Esophagus muscularis mucosa (tissue), 4 donors: ENCODE data around the gene MSI2. TPM values are rescaled to one million over a fixed set of nuclear protein-coding genes. Genes with fewer than 3 reads are reported as not detected.
A peak's percentile ranks its signal among the peaks of the same experiment; 100 is the strongest.

ENCODE experiments used
- DNase-seq: peaks from one replicate; pipeline ENCODE4 v3.0.0-alpha.2; 2017; ENCODE audit errors: extremely low spot score
- H3K27ac ChIP-seq, 4 donors: fragments of 200-600 bp; sonication (generic); replicated peaks in 1 of 4; 1 replicate in 3 of 4; 2 replicates in 1 of 4; pipeline ENCODE4 v1.5.1; 2016 to 2019; ENCODE audit warnings: mild to moderate bottlenecking in 1 of 4
- H3K27me3 ChIP-seq, 4 donors: fragments of 200-600 bp; sonication (generic); one replicate each; pipeline versions ENCODE4 v1.5.1 to v1.6.0; 2016 to 2019
- H3K36me3 ChIP-seq, 4 donors: fragments of 200-600 bp; sonication (generic); one replicate each; pipeline ENCODE4 v1.5.1; 2016 to 2019
- H3K4me1 ChIP-seq, 4 donors: fragments of 200-600 bp; sonication (generic); one replicate each; pipeline ENCODE4 v1.5.1; 2016 to 2019
- H3K4me3 ChIP-seq, 4 donors: fragments of 200-600 bp; sonication (generic); 1 replicate in 2 of 4; 2 replicates in 2 of 4; pipeline ENCODE4 v1.5.1; 2016 to 2019; ENCODE audit warnings: mild to moderate bottlenecking in 4 of 4, moderate library complexity in 1 of 4
- H3K9me3 ChIP-seq, 4 donors: fragments of 200-600 bp; sonication (generic); 1 replicate in 3 of 4; 2 replicates in 1 of 4; pipeline ENCODE4 v1.5.1; 2016 to 2019
- CTCF ChIP-seq, 3 experiments: fragments of 200-600 bp in 2 of 3; fragments of 450-650 bp in 1 of 3; sonication (generic) in 2 of 3; IDR thresholded peaks; one replicate each; pipeline ENCODE4 v1.5.1; 2017 to 2019; ENCODE audit warnings: antibody characterized with exemption in 3 of 3, mild to moderate bottlenecking in 2 of 3, moderate library complexity in 1 of 3
- EP300 ChIP-seq: sonication (generic); formaldehyde crosslinking; IDR thresholded peaks from one replicate; pipeline ENCODE4 v1.6.1; 2017; ENCODE audit warnings: antibody characterized with exemption
- POLR2A ChIP-seq: fragments of 450-650 bp; IDR thresholded peaks from one replicate; pipeline ENCODE4 v1.6.1; 2017; ENCODE audit warnings: antibody characterized with exemption, moderate library complexity, mild to moderate bottlenecking, low read depth
- POLR2AphosphoS5 ChIP-seq, 2 donors: sonication (generic); formaldehyde crosslinking; IDR thresholded peaks; one replicate each; pipeline ENCODE4 v1.6.1; 2017; ENCODE audit warnings: antibody characterized with exemption in 2 of 2
- WGBS: methylation state at CpG from one replicate; pipeline ENCODE4 v1.1.5; 2018; 5-methylcytosine and 5-hydroxymethylcytosine counted together
- intact Hi-C: fragments of 100-400 bp; cut with DNase I; formaldehyde crosslinking; loops from one replicate; pipeline ENCODE4 v1.15.1; 2023
- total RNA-seq, 4 donors: library from RNA; depleted of rRNA; stranded (reverse); fragments of >200 nt; gene quantifications; one replicate each; pipeline versions ENCODE4 v1.1.0 to v1.2.1, GENCODE V29; 2016

Gene MSI2
- total RNA-seq, 4 donors from 2014 or later, result 28.8 to 39.0 (median 29.6) TPM

- no peak overlapping the region for H3K27ac ChIP-seq
- TF ChIP-seq EP300 (no peak), POLR2A (no peak), CTCF (IDR thresholded peaks at IDR 0.05) (no peak), POLR2AphosphoS5 (IDR thresholded peaks at IDR 0.05) (no peak)
- no peak for DNase-seq
Observed at GRCh38 chr17:57527221-57528057, 271.1 kb downstream of the MSI2 start.

GRCh38 chr17:57528058-57528451 is 271.7 kb downstream of the MSI2 start:
- intact Hi-C loops, result no loop called here
- no peaks in the 10 kb centered on the region for H3K9me3 ChIP-seq
- no peak for DNase-seq
- no peaks in the 10 kb centered on the region for H3K27me3 ChIP-seq
- TF ChIP-seq EP300 (no peak), CTCF (IDR thresholded peaks at IDR 0.05) (no peak), POLR2AphosphoS5 (IDR thresholded peaks at IDR 0.05) (no peak), POLR2A (no peak)
- H3K27ac ChIP-seq, result no peak overlapping the region
- no peaks in the 10 kb centered on the region for H3K36me3 ChIP-seq
- WGBS, result 83% methylated on average over 7 of the region's 7 CpGs
- H3K4me1 ChIP-seq, result peaks cover 11 to 31% (median 22%) of the 10 kb centered on the region in 4 donors
- no peak overlapping the region for H3K4me3 ChIP-seq

More at GRCh38 chr17:57527221-57528057, 271.1 kb downstream of the MSI2 start:
- no peak overlapping the region for H3K4me3 ChIP-seq
- H3K9me3 ChIP-seq, result no peaks in the 10 kb centered on the region
- H3K36me3 ChIP-seq, result no peaks in the 10 kb centered on the region
- intact Hi-C loops, result no loop called here
- WGBS, result 78% methylated on average over 15 of the region's 15 CpGs
- H3K4me1 ChIP-seq, result peaks cover 11 to 31% (median 24%) of the 10 kb centered on the region in 4 donors
- no peaks in the 10 kb centered on the region for H3K27me3 ChIP-seq

DNA sequence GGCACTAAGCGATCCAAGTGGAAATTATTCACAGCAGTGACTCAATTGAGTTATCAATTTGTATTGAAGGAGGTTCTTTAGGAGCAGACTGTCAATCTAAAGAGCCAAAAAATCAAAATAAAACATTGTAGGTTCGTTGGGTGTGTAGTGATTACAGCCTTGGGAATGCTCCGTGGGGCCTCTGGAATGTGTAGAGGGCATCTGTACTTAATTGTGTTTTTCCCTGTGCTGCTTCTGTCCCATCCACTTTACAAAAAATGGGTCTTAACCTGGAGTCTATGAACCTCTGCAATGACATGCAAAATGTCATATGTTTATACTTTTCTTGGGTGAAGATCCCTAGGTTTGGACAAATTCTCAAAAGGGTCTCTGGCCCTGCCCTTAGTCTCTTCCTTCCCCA is 273.7 kb downstream of the MSI2 start:
- Histone ChIP-seq H3K27ac (no peak overlapping the region), H3K4me1 (peaks cover 14 to 31% (median 16%) of the 10 kb centered on the region in 4 donors), H3K9me3 (no peaks in the 10 kb centered on the region), H3K27me3 (no peaks in the 10 kb centered on the region), H3K36me3 (no peaks in the 10 kb centered on the region), H3K4me3 (no peak overlapping the region)
- TF ChIP-seq POLR2A (no peak), EP300 (no peak), POLR2AphosphoS5 (IDR thresholded peaks at IDR 0.05) (no peak), CTCF (IDR thresholded peaks at IDR 0.05) (no peak)
- no peak for DNase-seq
- WGBS, result 88% methylated on average over 3 of the region's 3 CpGs
- intact Hi-C loops, result no loop called here

- no peaks in the 10 kb centered on the region for H3K27me3 ChIP-seq
- intact Hi-C loops, result no loop called here
- TF ChIP-seq POLR2AphosphoS5 (IDR thresholded peaks at IDR 0.05) (peak in 1 of 2 donors; percentile 84), EP300 (no peak)
- 42% methylated on average over 4 of the region's 4 CpGs for WGBS
- H3K4me3 ChIP-seq, result no peak overlapping the region
- no peak overlapping the region for H3K27ac ChIP-seq
- no peaks in the 10 kb centered on the region for H3K36me3 ChIP-seq
- H3K4me1 ChIP-seq, result peaks cover 18 to 36% (median 21%) of the 10 kb centered on the region in 4 donors
- no peaks in the 10 kb centered on the region for H3K9me3 ChIP-seq
- no peak for DNase-seq
Observed at GRCh38 chr17:57530508-57530907, 274.2 kb downstream of the MSI2 start.

DNA sequence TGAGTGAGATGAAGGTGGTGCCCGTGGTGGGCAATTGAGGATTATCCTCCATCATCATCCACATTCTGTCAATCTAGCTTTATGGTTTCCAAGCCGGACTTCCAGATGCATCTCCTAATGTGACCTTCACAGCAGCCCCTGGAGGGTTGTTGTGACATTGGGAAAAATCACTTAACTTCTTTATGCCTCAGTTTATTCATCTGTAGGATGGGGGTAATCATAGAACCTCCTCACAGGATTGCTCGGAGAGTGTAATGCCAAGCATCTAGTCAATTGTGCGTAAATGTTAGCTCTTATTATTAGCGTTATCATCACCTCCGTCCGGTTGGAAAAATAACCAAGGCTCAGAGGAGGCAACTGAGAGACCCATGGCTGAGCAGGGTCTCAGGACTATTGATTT is 274.8 kb downstream of the MSI2 start:
- 90% methylated on average over 7 of the region's 7 CpGs for WGBS
- no peaks in the 10 kb centered on the region for H3K27me3 ChIP-seq
- no peak for TF ChIP-seq POLR2A
- no peak for TF ChIP-seq CTCF (IDR thresholded peaks at IDR 0.05)
- TF ChIP-seq POLR2AphosphoS5 (IDR thresholded peaks at IDR 0.05), result no peak
- no peak for TF ChIP-seq EP300
- no peaks in the 10 kb centered on the region for H3K36me3 ChIP-seq
- DNase-seq, result no peak
- H3K4me3 ChIP-seq, result no peak overlapping the region
- no peaks in the 10 kb centered on the region for H3K9me3 ChIP-seq
- no peak overlapping the region for H3K27ac ChIP-seq
- H3K4me1 ChIP-seq, result peaks cover 21 to 37% (median 23%) of the 10 kb centered on the region in 4 donors
- intact Hi-C loops, result no loop called here
